Measurements from ENCODE around the gene MLX. TPM values are rescaled to one million over a fixed set of nuclear protein-coding genes. Genes with fewer than 3 reads are reported as not detected.

MLX gene
- total RNA-seq, 1 experiment from 2014 or later: 45.3 TPM

GRCh38 chr17:42522798-42523278 lies 44.1 kb upstream of the MLX start:
- Histone ChIP-seq H3K27me3 (ENCODE audit: insufficient read depth, low read length) (peaks cover 2% of the 10 kb centered on the region; the same call in 1 of the 2 replicates), H4K91ac (ENCODE audit: insufficient read length, low read depth, low read length) (no peak overlapping the region), H3K27ac (ENCODE audit: insufficient read length, low read depth, low read length) (no peak overlapping the region), H3K4ac (ENCODE audit: low read depth, low read length) (no peak overlapping the region), H4K5ac (ENCODE audit: insufficient read length, low read depth, low read length) (no peak overlapping the region), H3K9ac (ENCODE audit: extremely low read depth, insufficient read length, low read length) (no peak overlapping the region), H2AFZ (ENCODE audit: low read length) (no peak overlapping the region), H2AK5ac (ENCODE audit: insufficient read length, low read length) (no peak overlapping the region), H2BK20ac (ENCODE audit: low read depth, low read length, poor library complexity, severe bottlenecking) (no peak overlapping the region), H3K23me2 (ENCODE audit: insufficient read length, low read depth, low read length, poor library complexity, severe bottlenecking) (no peaks in the 10 kb centered on the region), H2BK120ac (ENCODE audit: low read depth, low read length, poor library complexity, severe bottlenecking) (no peak overlapping the region), H3T11ph (ENCODE audit: low read length) (no peak overlapping the region), H3K56ac (ENCODE audit: insufficient read length, low read depth, low read length) (no peak overlapping the region), H3K23ac (ENCODE audit: insufficient read length, low read depth, low read length) (no peak overlapping the region), H3K18ac (ENCODE audit: insufficient read length, low read depth, low read length) (no peak overlapping the region), H2BK15ac (ENCODE audit: low read depth, low read length) (no peak overlapping the region), H4K20me1 (ENCODE audit: control insufficient read depth, insufficient read depth, insufficient read length) (no peaks in the 10 kb centered on the region), H3K79me1 (ENCODE audit: insufficient read depth, low read depth, low read length, poor library complexity, severe bottlenecking) (no peaks in the 10 kb centered on the region), H3K79me2 (ENCODE audit: insufficient read depth, low read length) (no peaks in the 10 kb centered on the region), H2BK12ac (ENCODE audit: insufficient read length, low read depth, low read length) (no peak overlapping the region), H3K14ac (ENCODE audit: insufficient read depth, low read length) (no peak overlapping the region), H4K8ac (replicated peaks; ENCODE audit: insufficient read length, low read depth, low read length) (no peak overlapping the region), H3K9me3 (ENCODE audit: control insufficient read depth, low read depth, low read length) (no peaks in the 10 kb centered on the region), H3K4me2 (ENCODE audit: insufficient read depth, insufficient read length, low read length) (no peak overlapping the region), H2BK5ac (ENCODE audit: insufficient read length, low read length) (no peak overlapping the region), H3K4me1 (ENCODE audit: insufficient read depth, low read length) (peaks cover 11% of the 10 kb centered on the region; the same call in 1 of the 2 replicates)
- no peaks in the 10 kb centered on the region for H3K9me3 Mint-ChIP-seq
- DNase-seq: peak; percentile 22
- peaks cover 0 to 27% (median 23%) of the 10 kb centered on the region in 3 experiments; a peak in 5 of 7 replicates for H3K36me3 Mint-ChIP-seq (ENCODE audit: insufficient read depth in 1 of 3, low read depth in 3 of 3)
- 0 out of 7 replicates have a peak overlapping the region, but pooled peaks of 1 of the 3 experiments have one; percentile 28 for H3K27ac Mint-ChIP-seq
- peaks cover 26 to 39% of the 10 kb centered on the region in 2 experiments for H3K4me1 Mint-ChIP-seq
- no CpG with 5 or more reads among the region's 8 CpGs for WGBS (ENCODE audit: extremely low coverage, insufficient read length, low lambda C conversion rate)
- peaks cover 13% of the 10 kb centered on the region for H3K27me3 Mint-ChIP-seq (ENCODE audit: low read depth)
- no peak overlapping the region for H3K4me3 Mint-ChIP-seq
- TF ChIP-seq CTCF (conservative IDR thresholded peaks at IDR 0.05): no peak
